Activated T-cell treated with anti-CD3 and anti-CD28 coated beads, Interleukin-2, amount 50 U/mL, for 1 hour (primary cell): Measurements from ENCODE around the gene KCNE2.
"Not testable (repeated sequence)": the region's sequence is repeated elsewhere in the genome, so short reads cannot be mapped to it uniquely, and the experiment has no call there.

ENCODE experiments used
- DNase-seq: peaks from one replicate; pipeline ENCODE4 v3.0.0-alpha.2; 2020

KCNE2 gene

GRCh38 chr21:34417448-34418077 is 53.8 kb downstream of the KCNE2 start:
- not testable (repeated sequence) for DNase-seq
